Panc1 (cell line): ENCODE data around the gene HLA-DRA.

Source experiments
- CTCF ChIP-seq: fragments of 450-650 bp; IDR thresholded peaks from 2 replicates; pipeline ENCODE4 v1.5.1; 2017; ENCODE audit warnings: mild to moderate bottlenecking
- POLR2AphosphoS5 ChIP-seq: IDR thresholded peaks from 2 replicates; pipeline ENCODE4 v1.6.1; 2012; ENCODE audit warnings: mild to moderate bottlenecking, low read depth, low read length, moderate library complexity
- REST ChIP-seq, 2 experiments: IDR thresholded peaks; 2 replicates each; pipeline ENCODE4 v1.6.1; 2011 to 2012; ENCODE audit warnings: low read depth in 2 of 2, control low read depth in 1 of 2, low read length in 1 of 2, mild to moderate bottlenecking in 1 of 2, moderate library complexity in 1 of 2; ENCODE audit not compliant: insufficient read depth in 1 of 2
- TCF7L2 ChIP-seq: IDR thresholded peaks from 2 replicates; pipeline ENCODE4 v1.6.1; 2011; ENCODE audit warnings: mild to moderate bottlenecking, low read depth, low read length, inconsistent platforms

GRCh38 chr6:32431142-32431541 is 8.5 kb upstream of the HLA-DRA start:
- TF ChIP-seq CTCF (no peak), REST (IDR thresholded peaks at IDR 0.05; ENCODE audit: insufficient read depth in 1 of 2, low read depth in 2 of 2, low read length in 1 of 2) (no peak), POLR2AphosphoS5 (no peak), TCF7L2 (no peak)
